ENCODE data around the gene BPIFB6.

Gene BPIFB6

DNA sequence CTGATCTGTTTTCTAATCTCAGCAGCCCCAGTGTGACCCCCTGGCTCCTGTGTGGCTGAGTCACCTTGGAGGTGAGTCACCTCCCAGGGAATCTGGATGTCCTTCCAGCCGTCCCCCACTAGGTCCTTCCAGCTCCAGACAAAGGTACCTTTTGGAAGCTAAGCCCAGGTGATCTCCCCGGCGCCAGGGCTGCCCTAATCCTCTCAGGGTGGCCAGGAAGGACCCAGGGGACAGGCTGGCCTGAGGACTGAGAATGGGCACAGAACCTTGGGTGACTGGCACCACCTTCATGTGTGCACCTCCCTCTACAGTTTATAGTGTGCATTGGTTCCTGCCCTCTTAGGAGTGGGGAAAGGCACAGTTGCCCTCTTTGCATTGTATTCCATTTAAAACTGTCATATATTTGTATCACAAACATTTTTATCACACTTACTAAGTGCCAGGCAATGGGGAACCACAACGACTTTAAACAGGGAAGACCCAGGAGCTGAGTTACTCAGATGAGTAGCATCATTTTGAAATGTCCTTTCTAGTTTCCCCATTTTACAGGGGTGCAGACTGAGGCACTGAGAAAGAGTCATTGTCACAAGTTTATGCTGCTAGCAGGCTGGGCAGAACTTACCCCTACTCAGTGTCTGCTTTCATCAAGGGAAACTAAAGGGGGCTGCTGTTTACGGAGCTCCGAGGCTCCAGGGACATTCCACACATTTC lies 45.4 kb downstream of the BPIFB6 start:
- no peak for TF ChIP-seq SUZ12 (IDR thresholded peaks at IDR 0.05; ENCODE audit: extremely low read depth, insufficient read depth, insufficient read length)
- TF ChIP-seq ZNF274 (IDR thresholded peaks at IDR 0.05; ENCODE audit: low read depth, low read length): no peak
- TF ChIP-seq YY1 (IDR thresholded peaks at IDR 0.05; ENCODE audit: insufficient read depth, insufficient read length): no peak
- Histone ChIP-seq H3K9me3 (ENCODE audit: insufficient read depth, low read length) (no peaks in the 10 kb centered on the region), H3K4me3 (ENCODE audit: insufficient read length, low read depth) (no peak overlapping the region), H3K36me3 (ENCODE audit: insufficient read depth, insufficient read length, low read length) (no peaks in the 10 kb centered on the region), H3K9ac (ENCODE audit: insufficient read length, low read depth) (no peak overlapping the region), H3K27me3 (ENCODE audit: insufficient read depth, insufficient read length) (no peaks in the 10 kb centered on the region), H3K4me1 (ENCODE audit: insufficient read depth, insufficient read length) (peaks cover 7% of the 10 kb centered on the region)
- DNase-seq (ENCODE audit: low read depth, low spot score): no peak

DNA sequence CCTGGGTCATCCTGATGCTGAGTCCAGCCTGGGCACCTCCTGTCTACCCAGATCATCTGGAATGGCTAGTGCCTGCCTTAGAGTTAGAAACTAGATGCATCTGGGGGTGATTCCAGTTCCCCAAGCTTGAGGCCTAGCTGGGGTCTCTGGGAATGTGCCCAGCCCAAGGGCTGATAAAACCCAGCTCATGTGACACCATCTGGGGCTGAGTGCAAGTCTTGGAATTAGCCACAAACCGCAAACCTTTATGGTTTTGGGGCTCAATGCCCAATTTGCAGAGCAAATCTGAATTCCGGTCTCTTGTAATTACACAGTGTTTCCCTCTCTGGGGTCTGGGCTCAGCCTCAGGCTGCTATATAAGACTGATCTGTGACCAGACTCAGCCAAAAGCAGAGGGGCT lies 47.8 kb downstream of the BPIFB6 start, which contains the start of gene BPIFB4:
Gene BPIFB4, plus strand, starts transcription at position 385 of the 400 bp plus-strand sequence. CDS start 1,884 bp downstream, outside the sequence.
- TF ChIP-seq SUZ12 (IDR thresholded peaks at IDR 0.05; ENCODE audit: extremely low read depth, insufficient read depth, insufficient read length) (no peak), ZNF274 (IDR thresholded peaks at IDR 0.05; ENCODE audit: low read depth, low read length) (no peak), YY1 (IDR thresholded peaks at IDR 0.05; ENCODE audit: insufficient read depth, insufficient read length) (no peak)
- H3K36me3 ChIP-seq (ENCODE audit: insufficient read depth, insufficient read length, low read length): no peaks in the 10 kb centered on the region
- DNase-seq (ENCODE audit: low read depth, low spot score): no peak

DNA sequence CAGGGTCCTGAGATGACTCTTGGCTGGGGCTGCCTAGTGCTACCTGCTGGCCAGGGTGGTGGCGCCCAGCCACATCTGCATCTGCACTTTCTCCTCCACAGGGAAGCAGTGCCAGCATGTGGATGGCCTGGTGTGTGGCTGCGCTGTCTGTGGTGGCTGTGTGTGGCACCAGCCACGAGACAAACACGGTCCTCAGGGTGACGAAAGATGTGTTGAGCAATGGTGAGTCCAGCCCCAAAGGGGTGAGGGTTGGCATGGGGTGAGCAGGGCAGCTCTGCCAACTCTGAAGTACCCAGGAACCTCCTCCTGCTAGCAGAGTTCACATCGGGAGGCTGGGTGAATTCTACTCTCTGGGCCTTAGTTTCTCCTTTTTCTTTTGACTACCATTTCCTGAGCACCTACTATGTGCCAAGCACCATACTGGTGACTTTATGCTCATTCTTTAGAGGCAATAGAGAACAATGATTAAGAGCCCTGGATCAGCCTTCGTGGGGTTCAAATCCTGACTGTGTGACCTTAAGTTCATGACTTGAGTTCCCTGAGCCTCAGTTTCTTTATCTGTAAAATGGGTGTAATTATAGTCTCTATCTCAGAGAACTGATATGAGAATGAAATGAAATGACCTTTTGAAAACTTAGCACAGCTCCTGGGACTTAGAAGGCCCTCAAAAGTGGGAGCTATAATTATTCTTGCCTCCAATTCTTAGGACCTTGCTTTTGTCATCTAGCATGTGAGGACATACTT lies 50.1 kb downstream of the BPIFB6 start:
- no peak overlapping the region for H3K9ac ChIP-seq (ENCODE audit: insufficient read length, low read depth)
- peaks cover 7% of the 10 kb centered on the region for H3K4me1 ChIP-seq (ENCODE audit: insufficient read depth, insufficient read length)
- H3K27me3 ChIP-seq (ENCODE audit: insufficient read depth, insufficient read length): no peaks in the 10 kb centered on the region
- no peaks in the 10 kb centered on the region for H3K9me3 ChIP-seq (ENCODE audit: insufficient read depth, low read length)
- H3K36me3 ChIP-seq (ENCODE audit: insufficient read depth, insufficient read length, low read length): no peaks in the 10 kb centered on the region
- H3K4me3 ChIP-seq (ENCODE audit: insufficient read length, low read depth): no peak overlapping the region
- TF ChIP-seq SUZ12 (IDR thresholded peaks at IDR 0.05; ENCODE audit: extremely low read depth, insufficient read depth, insufficient read length): no peak
- TF ChIP-seq ZNF274 (IDR thresholded peaks at IDR 0.05; ENCODE audit: low read depth, low read length): no peak
- no peak for TF ChIP-seq YY1 (IDR thresholded peaks at IDR 0.05; ENCODE audit: insufficient read depth, insufficient read length)
- no peak for DNase-seq (ENCODE audit: low read depth, low spot score)

More for the DNA sequence above, 47.8 kb downstream of the BPIFB6 start, which contains the start of gene BPIFB4:
- no peak within 1 kb of the TSS for H3K4me3 ChIP-seq (ENCODE audit: insufficient read length, low read depth)
- H3K27me3 ChIP-seq (ENCODE audit: insufficient read depth, insufficient read length): no peaks in the 10 kb centered on the region
- H3K9ac ChIP-seq (ENCODE audit: insufficient read length, low read depth): no peak within 1 kb of the TSS
- no peaks in the 10 kb centered on the region for H3K9me3 ChIP-seq (ENCODE audit: insufficient read depth, low read length)
- peaks cover 7% of the 10 kb centered on the region for H3K4me1 ChIP-seq (ENCODE audit: insufficient read depth, insufficient read length)

DNA sequence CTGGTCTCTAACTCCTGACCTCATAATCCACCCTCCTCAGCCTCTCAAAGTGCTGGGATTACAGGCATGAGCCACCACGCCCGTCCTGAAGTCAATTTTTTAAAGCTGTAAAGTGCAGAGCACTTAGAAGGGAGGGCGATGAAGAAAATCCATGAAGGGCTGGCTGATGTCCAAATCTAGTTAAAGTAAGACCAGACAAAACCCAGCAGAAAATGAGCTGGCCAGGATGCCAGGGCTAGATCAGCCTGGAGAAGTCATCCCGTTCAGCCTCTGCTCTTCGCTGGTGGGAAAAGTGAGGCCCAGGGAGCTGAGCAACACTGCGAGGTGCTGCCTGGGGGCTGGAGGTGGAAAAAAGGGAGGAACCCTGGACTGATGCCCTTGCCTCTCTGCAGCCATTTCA lies 51.1 kb downstream of the BPIFB6 start:
- Histone ChIP-seq H3K4me1 (ENCODE audit: insufficient read depth, insufficient read length) (peaks cover 2% of the 10 kb centered on the region), H3K36me3 (ENCODE audit: insufficient read depth, insufficient read length, low read length) (no peaks in the 10 kb centered on the region), H3K27me3 (ENCODE audit: insufficient read depth, insufficient read length) (no peaks in the 10 kb centered on the region), H3K9me3 (ENCODE audit: insufficient read depth, low read length) (no peaks in the 10 kb centered on the region), H3K9ac (ENCODE audit: insufficient read length, low read depth) (no peak overlapping the region), H3K4me3 (ENCODE audit: insufficient read length, low read depth) (no peak overlapping the region)
- DNase-seq (ENCODE audit: low read depth, low spot score): no peak
- TF ChIP-seq YY1 (IDR thresholded peaks at IDR 0.05; ENCODE audit: insufficient read depth, insufficient read length): no peak
- no peak for TF ChIP-seq SUZ12 (IDR thresholded peaks at IDR 0.05; ENCODE audit: extremely low read depth, insufficient read depth, insufficient read length)
- TF ChIP-seq ZNF274 (IDR thresholded peaks at IDR 0.05; ENCODE audit: low read depth, low read length): no peak

DNA sequence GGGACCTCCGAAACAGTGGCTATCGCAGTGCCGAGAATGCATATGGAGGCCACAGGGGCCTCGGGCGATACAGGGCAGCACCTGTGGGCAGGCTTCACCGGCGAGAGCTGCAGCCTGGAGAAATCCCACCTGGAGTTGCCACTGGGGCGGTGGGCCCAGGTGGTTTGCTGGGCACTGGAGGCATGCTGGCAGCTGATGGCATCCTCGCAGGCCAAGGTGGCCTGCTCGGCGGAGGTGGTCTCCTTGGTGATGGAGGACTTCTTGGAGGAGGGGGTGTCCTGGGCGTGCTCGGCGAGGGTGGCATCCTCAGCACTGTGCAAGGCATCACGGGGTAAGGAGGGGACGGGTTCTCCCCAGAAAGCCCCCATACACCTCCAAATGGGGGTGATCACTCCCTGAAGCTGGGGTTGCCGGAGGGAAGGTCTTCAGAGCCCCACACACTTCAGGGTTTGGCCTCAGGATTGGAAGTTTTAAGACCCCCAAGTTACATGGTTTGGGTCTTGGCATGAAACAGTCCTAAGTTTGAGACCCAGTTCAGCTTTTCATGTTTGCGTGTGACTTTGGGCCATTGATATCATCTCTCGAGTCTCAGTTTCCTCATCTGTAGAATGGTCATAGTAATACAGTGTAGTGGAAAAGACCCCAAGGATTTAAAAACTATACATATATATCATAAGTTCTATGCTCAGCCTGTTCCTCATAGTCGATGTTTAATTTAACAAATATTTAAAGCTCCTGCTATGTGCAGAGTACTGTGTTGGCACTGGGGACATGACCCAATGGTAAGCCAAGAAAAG lies 52.3 kb downstream of the BPIFB6 start:
- DNase-seq (ENCODE audit: low read depth, low spot score): no peak
- no peak overlapping the region for H3K9ac ChIP-seq (ENCODE audit: insufficient read length, low read depth)
- no peak for TF ChIP-seq ZNF274 (IDR thresholded peaks at IDR 0.05; ENCODE audit: low read depth, low read length)
- no peak for TF ChIP-seq SUZ12 (IDR thresholded peaks at IDR 0.05; ENCODE audit: extremely low read depth, insufficient read depth, insufficient read length)
- no peak for TF ChIP-seq YY1 (IDR thresholded peaks at IDR 0.05; ENCODE audit: insufficient read depth, insufficient read length)
- no peaks in the 10 kb centered on the region for H3K9me3 ChIP-seq (ENCODE audit: insufficient read depth, low read length)
- H3K27me3 ChIP-seq (ENCODE audit: insufficient read depth, insufficient read length): no peaks in the 10 kb centered on the region
- H3K4me1 ChIP-seq (ENCODE audit: insufficient read depth, insufficient read length): no peaks in the 10 kb centered on the region
- no peak overlapping the region for H3K4me3 ChIP-seq (ENCODE audit: insufficient read length, low read depth)
- no peaks in the 10 kb centered on the region for H3K36me3 ChIP-seq (ENCODE audit: insufficient read depth, insufficient read length, low read length)

DNA sequence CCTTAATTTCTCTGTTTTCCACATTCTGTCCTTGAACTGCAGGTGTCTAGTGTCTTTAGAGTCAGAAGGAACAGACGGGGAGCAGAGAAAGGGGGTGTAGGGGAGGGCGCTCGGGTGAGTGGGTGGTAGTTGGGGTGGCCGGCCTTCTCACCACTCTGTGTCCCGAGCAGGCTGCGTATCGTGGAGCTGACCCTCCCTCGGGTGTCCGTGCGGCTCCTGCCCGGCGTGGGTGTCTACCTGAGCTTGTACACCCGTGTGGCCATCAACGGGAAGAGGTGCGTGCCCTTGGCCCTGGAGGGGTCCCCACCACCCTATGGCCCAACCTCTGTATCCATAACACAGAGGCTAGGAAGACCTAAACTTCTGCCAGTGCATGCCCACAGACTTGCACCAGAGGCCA lies 53.3 kb downstream of the BPIFB6 start:
- DNase-seq (ENCODE audit: low read depth, low spot score): no peak
- TF ChIP-seq YY1 (IDR thresholded peaks at IDR 0.05; ENCODE audit: insufficient read depth, insufficient read length) (no peak), SUZ12 (IDR thresholded peaks at IDR 0.05; ENCODE audit: extremely low read depth, insufficient read depth, insufficient read length) (no peak), ZNF274 (IDR thresholded peaks at IDR 0.05; ENCODE audit: low read depth, low read length) (no peak)
- Histone ChIP-seq H3K36me3 (ENCODE audit: insufficient read depth, insufficient read length, low read length) (no peaks in the 10 kb centered on the region), H3K4me3 (ENCODE audit: insufficient read length, low read depth) (no peak overlapping the region), H3K9me3 (ENCODE audit: insufficient read depth, low read length) (no peaks in the 10 kb centered on the region), H3K4me1 (ENCODE audit: insufficient read depth, insufficient read length) (peaks cover 2% of the 10 kb centered on the region), H3K9ac (ENCODE audit: insufficient read length, low read depth) (no peak overlapping the region), H3K27me3 (ENCODE audit: insufficient read depth, insufficient read length) (no peaks in the 10 kb centered on the region)

Measured in NT2/D1 (cell line).